B cell (primary cell): Measurements from ENCODE around the gene LRRC32. TPM values are rescaled to one million over a fixed set of nuclear protein-coding genes. Genes with fewer than 3 reads are reported as not detected.

Experiments used
- ATAC-seq: fragments of 200-7000 bp; cut with Tn5 transposase; one replicate; pipeline ENCODE4 v1.10.0; 2021; ENCODE audit warnings: low read depth, mild to moderate bottlenecking, moderate number of reproducible peaks, moderate library complexity
- CTCF ChIA-PET: fragments of 350-600 bp; sonication (Branson Sonifier 250); formaldehyde crosslinking; loops from one replicate; lab custom pipeline; 2021; ENCODE audit warnings: antibody characterized with exemption, inconsistent platforms; lab: Charles Lee
- POLR2A ChIA-PET: fragments of 350-600 bp; sonication (Branson Sonifier 250); formaldehyde crosslinking; loops from one replicate; lab custom pipeline; 2021; ENCODE audit warnings: antibody characterized with exemption; lab: Charles Lee
- DNase-seq: peaks from one replicate; pipeline ENCODE4 v3.0.0; 2013
- H2AFZ ChIP-seq: 2 replicates; pipeline ENCODE4 v1.6.1; 2012; ENCODE audit warnings: mild to moderate bottlenecking, low read depth, low read length; ENCODE audit not compliant: insufficient read depth, poor library complexity, severe bottlenecking
- H3K27ac ChIP-seq, 2 donors: 1 replicate in 1 of 2; 2 replicates in 1 of 2; pipeline ENCODE4 v1.5.1; 2012 to 2013; ENCODE audit warnings: low read length in 2 of 2, mild to moderate bottlenecking in 2 of 2, moderate library complexity in 1 of 2
- H3K27me3 ChIP-seq, 4 experiments: fragments of 200-600 bp in 1 of 4; sonication (generic) in 1 of 4; replicated peaks in 1 of 4; 1 replicate in 2 of 4; 2 replicates in 2 of 4; pipeline versions ENCODE4 v1.6.1 to v1.7.0; 2013 to 2016; ENCODE audit warnings: low read length in 3 of 4, mild to moderate bottlenecking in 2 of 4, mixed read lengths in 1 of 4, moderate library complexity in 1 of 4; ENCODE audit not compliant: insufficient read depth in 4 of 4, control insufficient read depth in 3 of 4; ENCODE audit errors: control extremely low read depth in 1 of 4
- H3K36me3 ChIP-seq, 2 experiments: replicated peaks in 1 of 2; 1 replicate in 1 of 2; 2 replicates in 1 of 2; pipeline versions ENCODE4 v1.6.1 to v1.7.1; 2013; ENCODE audit warnings: low read length in 1 of 2; ENCODE audit not compliant: insufficient read depth in 2 of 2, control insufficient read depth in 1 of 2; ENCODE audit errors: control extremely low read depth in 1 of 2, extremely low read depth in 1 of 2
- H3K4me1 ChIP-seq, 2 donors: fragments of 200-600 bp in 1 of 2; sonication (generic) in 1 of 2; 1 replicate in 1 of 2; 2 replicates in 1 of 2; pipeline versions ENCODE4 v1.5.1 to v1.6.1; 2013 to 2017; ENCODE audit warnings: low read length in 2 of 2; ENCODE audit not compliant: control insufficient read depth in 2 of 2, insufficient read depth in 2 of 2
- H3K4me2 ChIP-seq: replicated peaks from 2 replicates; pipeline ENCODE3; 2012; ENCODE audit warnings: mild to moderate bottlenecking, low read depth, low read length; ENCODE audit not compliant: poor library complexity, severe bottlenecking
- H3K4me3 ChIP-seq, 5 experiments: fragments of 200-600 bp in 1 of 5; sonication (generic) in 1 of 5; 1 replicate in 3 of 5; 2 replicates in 2 of 5; pipeline versions ENCODE4 v1.5.1 to v1.7.0; 2011 to 2016; ENCODE audit warnings: low read length in 4 of 5, mild to moderate bottlenecking in 4 of 5, low read depth in 2 of 5, control low read depth in 1 of 5, moderate library complexity in 1 of 5; ENCODE audit not compliant: insufficient read depth in 1 of 5; ENCODE audit errors: control extremely low read depth in 1 of 5, extremely low read depth in 1 of 5
- H3K79me2 ChIP-seq: fragments of 200-600 bp; sonication (generic); one replicate; pipeline ENCODE4 v1.6.0; 2016; ENCODE audit warnings: low read length; ENCODE audit not compliant: control insufficient read depth, insufficient read depth
- H3K9ac ChIP-seq: fragments of 200-600 bp; sonication (generic); 2 replicates; pipeline ENCODE4 v1.6.1; 2017; ENCODE audit warnings: mild to moderate bottlenecking, low read length, moderate library complexity
- H3K9me3 ChIP-seq, 3 donors: one replicate each; pipeline versions ENCODE4 v1.6.1 to v1.7.1; 2013; ENCODE audit warnings: low read length in 2 of 3; ENCODE audit not compliant: control insufficient read depth in 2 of 3, insufficient read depth in 1 of 3; ENCODE audit errors: control extremely low read depth in 1 of 3
- H4K20me1 ChIP-seq: 2 replicates; pipeline ENCODE4 v1.6.0; 2012; ENCODE audit warnings: mild to moderate bottlenecking, low read length; ENCODE audit not compliant: insufficient read depth, control insufficient read depth, poor library complexity, severe bottlenecking
- H3K27ac Mint-ChIP-seq: one replicate; pipeline ENCODE4 v1.8.0; 2021; ENCODE audit warnings: mixed read lengths
- H3K27me3 Mint-ChIP-seq: one replicate; pipeline ENCODE4 v1.8.0; 2021; ENCODE audit warnings: mixed read lengths
- H3K4me1 Mint-ChIP-seq: one replicate; pipeline ENCODE4 v1.8.0; 2021; ENCODE audit warnings: mixed read lengths
- H3K4me3 Mint-ChIP-seq: one replicate; pipeline ENCODE4 v1.8.0; 2021; ENCODE audit warnings: mixed read lengths
- H3K9me3 Mint-ChIP-seq: one replicate; pipeline ENCODE4 v1.8.0; 2022; ENCODE audit warnings: mixed read lengths; ENCODE audit not compliant: insufficient read depth
- EZH2 ChIP-seq: IDR thresholded peaks from 2 replicates; pipeline ENCODE4 v1.6.1; 2012; ENCODE audit warnings: borderline replicate concordance, low read depth, mild to moderate bottlenecking, moderate library complexity, low read length; ENCODE audit not compliant: insufficient read depth, poor library complexity, severe bottlenecking
- WGBS: methylation state at CpG from one replicate; pipeline ENCODE4 v1.1.5; 2013; ENCODE audit warnings: missing lambda C conversion rate; ENCODE audit not compliant: insufficient coverage; 5-methylcytosine and 5-hydroxymethylcytosine counted together
- intact Hi-C: fragments of 100-400 bp; cut with micrococcal nuclease; formaldehyde crosslinking; loops from one replicate; pipeline ENCODE4 v1.10.0; 2022
- polyA plus RNA-seq: library from polyadenylated mRNA; depleted of rRNA; stranded (reverse); fragments of >200 nt; gene quantifications from 2 replicates; pipeline ENCODE4 v1.2.3, GENCODE V29; 2012
- total RNA-seq, 2 donors: library from RNA; stranded (reverse); fragments of 120-200 nt in 1 of 2; gene quantifications; 1 replicate in 1 of 2; 2 replicates in 1 of 2; pipeline versions ENCODE4 v1.2.3 to v1.2.4, GENCODE V29; 2013 to 2022
- TF ChIP-seq, protein P1 (sequence below): fragments of 200-600 bp; IDR thresholded peaks from one replicate; pipeline ENCODE4 v1.8.0; 2022; ENCODE audit warnings: antibody characterized with exemption, mild to moderate bottlenecking

LRRC32 gene
- total and polyA plus RNA-seq, 2 donors (not counting 1 experiment from before 2014, with no cell fraction given), result 0.60 to 1.4 TPM

DNA sequence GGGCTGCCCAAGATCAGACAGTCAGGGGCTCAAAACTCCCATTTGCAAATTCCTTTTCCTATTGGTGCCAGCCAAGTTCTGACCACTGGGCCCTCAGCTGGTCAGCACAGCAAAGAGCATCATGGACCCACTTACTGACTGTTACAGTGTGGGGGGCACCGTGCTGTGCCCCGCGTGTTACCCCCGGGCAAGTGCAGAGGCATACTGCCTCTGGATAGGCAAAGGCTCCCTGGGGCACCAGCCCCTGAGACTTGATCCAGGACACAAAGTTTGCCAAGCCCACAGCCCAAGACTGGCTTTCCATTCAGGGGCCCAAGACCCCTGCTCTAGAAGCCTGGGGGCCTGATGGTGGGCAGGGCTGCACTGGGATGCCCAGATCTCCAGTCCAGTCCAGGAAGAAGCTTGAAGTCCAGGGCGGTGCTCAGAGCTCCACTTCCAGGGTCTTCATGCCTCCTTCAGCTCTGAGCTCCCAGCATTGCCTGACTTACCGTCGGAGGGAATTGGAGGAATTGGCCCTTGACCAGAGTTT is 6.6 kb downstream of the LRRC32 start:
- Mint-ChIP-seq H3K27ac (no peak overlapping the region), H3K4me3 (no peak overlapping the region), H3K27me3 (peaks cover 61% of the 10 kb centered on the region), H3K4me1 (peaks cover 52% of the 10 kb centered on the region), H3K9me3 (no peaks in the 10 kb centered on the region)
- H3K4me2 ChIP-seq, result peak overlapping the region; percentile 52
- intact Hi-C loops, result no loop called here
- no peaks in the 10 kb centered on the region for H3K36me3 ChIP-seq
- TF ChIP-seq, protein P1, sequence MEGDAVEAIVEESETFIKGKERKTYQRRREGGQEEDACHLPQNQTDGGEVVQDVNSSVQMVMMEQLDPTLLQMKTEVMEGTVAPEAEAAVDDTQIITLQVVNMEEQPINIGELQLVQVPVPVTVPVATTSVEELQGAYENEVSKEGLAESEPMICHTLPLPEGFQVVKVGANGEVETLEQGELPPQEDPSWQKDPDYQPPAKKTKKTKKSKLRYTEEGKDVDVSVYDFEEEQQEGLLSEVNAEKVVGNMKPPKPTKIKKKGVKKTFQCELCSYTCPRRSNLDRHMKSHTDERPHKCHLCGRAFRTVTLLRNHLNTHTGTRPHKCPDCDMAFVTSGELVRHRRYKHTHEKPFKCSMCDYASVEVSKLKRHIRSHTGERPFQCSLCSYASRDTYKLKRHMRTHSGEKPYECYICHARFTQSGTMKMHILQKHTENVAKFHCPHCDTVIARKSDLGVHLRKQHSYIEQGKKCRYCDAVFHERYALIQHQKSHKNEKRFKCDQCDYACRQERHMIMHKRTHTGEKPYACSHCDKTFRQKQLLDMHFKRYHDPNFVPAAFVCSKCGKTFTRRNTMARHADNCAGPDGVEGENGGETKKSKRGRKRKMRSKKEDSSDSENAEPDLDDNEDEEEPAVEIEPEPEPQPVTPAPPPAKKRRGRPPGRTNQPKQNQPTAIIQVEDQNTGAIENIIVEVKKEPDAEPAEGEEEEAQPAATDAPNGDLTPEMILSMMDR, result no peak
- no peak for TF ChIP-seq EZH2
- H2AFZ ChIP-seq, result no peak overlapping the region
- DNase-seq, result no peak
- peaks cover 0 to 34% (median 17%) of the 10 kb centered on the region in 4 experiments for H3K27me3 ChIP-seq
- H3K79me2 ChIP-seq, result no peaks in the 10 kb centered on the region
- H3K4me3 ChIP-seq, result no peak overlapping the region
- ATAC-seq, result no peak
- CTCF ChIA-PET, result interaction anchor here (0.9 to 3.7 kb wide), 3 partner anchors 16 to 73 kb away, joined by 3 to 18 read pairs (median 4); no protein-coding TSS in a partner anchor
- no peak overlapping the region for H3K27ac ChIP-seq
- POLR2A ChIA-PET, result interaction anchor here (1.1 kb wide), 1 partner anchor 27 kb away, joined by 3 read pairs; no protein-coding TSS in a partner anchor
- 98% methylated on average over 7 of the region's 7 CpGs for WGBS
- H3K9me3 ChIP-seq, result no peaks in the 10 kb centered on the region
- H3K9ac ChIP-seq, result no peak overlapping the region
- no peaks in the 10 kb centered on the region for H4K20me1 ChIP-seq
- peaks cover 52 to 53% of the 10 kb centered on the region in 2 donors for H3K4me1 ChIP-seq

DNA sequence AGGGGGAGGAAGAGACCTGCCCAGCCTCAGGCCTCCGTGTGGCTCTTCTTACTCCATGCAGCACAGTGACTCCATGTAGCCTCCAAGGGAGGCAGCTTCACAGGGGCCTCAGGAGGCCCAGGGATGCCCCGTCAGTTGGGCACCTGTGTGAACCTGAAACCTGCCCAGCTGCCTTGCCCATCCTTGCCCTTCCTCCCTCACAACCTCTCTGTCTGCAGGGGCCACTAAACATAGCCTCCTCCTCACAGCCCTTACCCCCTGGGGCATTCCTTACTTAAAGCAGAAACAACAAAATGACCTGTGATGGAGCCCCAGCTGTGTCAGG is 7.1 kb downstream of the LRRC32 start:
- ATAC-seq (no peak), DNase-seq (no peak)
- Histone ChIP-seq H4K20me1 (no peaks in the 10 kb centered on the region), H3K36me3 (no peaks in the 10 kb centered on the region), H3K4me2 (no peak overlapping the region), H3K27me3 (peaks cover 0 to 29% (median 14%) of the 10 kb centered on the region in 4 experiments), H3K4me1 (peaks cover 47 to 50% of the 10 kb centered on the region in 2 donors), H3K9ac (no peak overlapping the region), H2AFZ (no peak overlapping the region), H3K79me2 (no peaks in the 10 kb centered on the region), H3K27ac (no peak overlapping the region), H3K4me3 (no peak overlapping the region), H3K9me3 (no peaks in the 10 kb centered on the region)
- Mint-ChIP-seq H3K4me1 (peaks cover 51% of the 10 kb centered on the region), H3K27me3 (peaks cover 59% of the 10 kb centered on the region), H3K27ac (no peak overlapping the region), H3K9me3 (no peaks in the 10 kb centered on the region), H3K4me3 (no peak overlapping the region)
- TF ChIP-seq, protein P1, result no peak
- no peak for TF ChIP-seq EZH2
- POLR2A ChIA-PET, result no interaction called here
- intact Hi-C loops, result no loop called here
- CTCF ChIA-PET, result interaction anchor here (0.9 to 3.7 kb wide), 4 partner anchors 10 to 64 kb away, joined by 3 to 18 read pairs (median 4); no protein-coding TSS in a partner anchor
- WGBS, result 87% methylated on average over 2 of the region's 2 CpGs
